CD14-positive monocyte (primary cell): ENCODE measurements around the gene SMIM24. TPM values are rescaled to one million over a fixed set of nuclear protein-coding genes. Genes with fewer than 3 reads are reported as not detected.

Experiments used
- DNase-seq, 3 donors: peaks; one replicate each; pipeline ENCODE4 v3.0.0-alpha.2; 2011 to 2022
- H2AFZ ChIP-seq: 2 replicates; pipeline ENCODE4 v1.6.0; 2012; ENCODE audit warnings: mild to moderate bottlenecking, low read depth, low read length, inconsistent platforms; ENCODE audit not compliant: insufficient read depth, poor library complexity, severe bottlenecking
- H3K27ac ChIP-seq, 2 donors: 1 replicate in 1 of 2; 2 replicates in 1 of 2; pipeline ENCODE4 v1.5.1; 2012 to 2013; ENCODE audit warnings: low read length in 2 of 2, control low read depth in 1 of 2, inconsistent platforms in 1 of 2, low read depth in 1 of 2, mild to moderate bottlenecking in 1 of 2
- H3K27me3 ChIP-seq, 2 donors: one replicate each; pipeline versions ENCODE4 v1.6.0 to v1.6.1; 2011 to 2013; ENCODE audit warnings: low read length in 2 of 2; ENCODE audit not compliant: control insufficient read depth in 2 of 2, insufficient read depth in 2 of 2
- H3K36me3 ChIP-seq, 2 donors: replicated peaks in 1 of 2; 1 replicate in 1 of 2; 2 replicates in 1 of 2; pipeline versions ENCODE4 v1.5.1 to v1.6.1; 2012 to 2013; ENCODE audit warnings: low read length in 2 of 2, control low read depth in 1 of 2, inconsistent platforms in 1 of 2, mild to moderate bottlenecking in 1 of 2; ENCODE audit not compliant: insufficient read depth in 2 of 2, control insufficient read depth in 1 of 2
- H3K4me1 ChIP-seq, 2 donors: 1 replicate in 1 of 2; 2 replicates in 1 of 2; pipeline versions ENCODE4 v1.5.1 to v1.6.1; 2012 to 2013; ENCODE audit warnings: low read length in 2 of 2, control low read depth in 1 of 2, inconsistent platforms in 1 of 2, mild to moderate bottlenecking in 1 of 2, moderate library complexity in 1 of 2; ENCODE audit not compliant: insufficient read depth in 2 of 2, control insufficient read depth in 1 of 2
- H3K4me2 ChIP-seq: replicated peaks from 2 replicates; pipeline ENCODE3; 2012; ENCODE audit warnings: low read length, moderate library complexity, mild to moderate bottlenecking; ENCODE audit not compliant: poor library complexity, severe bottlenecking; ENCODE audit errors: extremely low read depth
- H3K4me3 ChIP-seq, 3 experiments: fragments of 200-600 bp in 1 of 3; sonication (generic) in 1 of 3; replicated peaks in 1 of 3; 1 replicate in 2 of 3; 2 replicates in 1 of 3; pipeline ENCODE4 v1.5.1; 2011 to 2013; ENCODE audit warnings: low read length in 3 of 3, mild to moderate bottlenecking in 3 of 3, control low read depth in 2 of 3, low read depth in 2 of 3, inconsistent platforms in 1 of 3, moderate library complexity in 1 of 3
- H3K79me2 ChIP-seq: 2 replicates; pipeline ENCODE4 v1.6.0; 2012; ENCODE audit warnings: mild to moderate bottlenecking, control low read depth, inconsistent platforms, low read length, moderate library complexity; ENCODE audit not compliant: insufficient read depth
- H3K9ac ChIP-seq: 2 replicates; pipeline ENCODE4 v1.6.0; 2017; ENCODE audit warnings: low read length, mild to moderate bottlenecking; ENCODE audit not compliant: insufficient read depth, poor library complexity, severe bottlenecking
- H3K9me3 ChIP-seq, 2 donors: replicated peaks in 1 of 2; 1 replicate in 1 of 2; 2 replicates in 1 of 2; pipeline versions ENCODE4 v1.5.1 to v1.6.1; 2012 to 2013; ENCODE audit warnings: low read length in 2 of 2, control low read depth in 1 of 2; ENCODE audit not compliant: control insufficient read depth in 1 of 2, insufficient read depth in 1 of 2
- H4K20me1 ChIP-seq: 2 replicates; pipeline ENCODE4 v1.6.0; 2012; ENCODE audit warnings: mild to moderate bottlenecking, low read length, control low read depth, moderate library complexity; ENCODE audit not compliant: insufficient read depth
- H3K27ac Mint-ChIP-seq, 7 donors: one replicate each; pipeline ENCODE4 v1.8.0; 2020; ENCODE audit warnings: mild to moderate bottlenecking in 7 of 7, mixed read lengths in 7 of 7, moderate library complexity in 6 of 7, inconsistent platforms in 2 of 7
- H3K27me3 Mint-ChIP-seq, 3 donors: one replicate each; pipeline ENCODE4 v1.8.0; 2021 to 2022; ENCODE audit warnings: low read depth in 3 of 3, mild to moderate bottlenecking in 3 of 3, mixed read lengths in 3 of 3, moderate library complexity in 3 of 3, inconsistent platforms in 1 of 3
- H3K36me3 Mint-ChIP-seq, 2 donors: one replicate each; pipeline ENCODE4 v1.8.0; 2020; ENCODE audit warnings: mixed read lengths in 2 of 2, inconsistent platforms in 1 of 2, mild to moderate bottlenecking in 1 of 2
- H3K4me1 Mint-ChIP-seq: one replicate; pipeline ENCODE4 v1.8.0; 2020; ENCODE audit warnings: mild to moderate bottlenecking, mixed read lengths
- H3K4me3 Mint-ChIP-seq, 2 donors: one replicate each; pipeline ENCODE4 v1.8.0; 2020; ENCODE audit warnings: mild to moderate bottlenecking in 2 of 2, mixed read lengths in 2 of 2, moderate library complexity in 1 of 2
- H3K9me3 Mint-ChIP-seq, 7 donors: one replicate each; pipeline ENCODE4 v1.8.0; 2020 to 2022; ENCODE audit warnings: mixed read lengths in 7 of 7, mild to moderate bottlenecking in 6 of 7, moderate library complexity in 6 of 7, inconsistent platforms in 2 of 7
- CTCF ChIP-seq: fragments of 200-600 bp; IDR thresholded peaks from one replicate; pipeline ENCODE4 v1.8.0; 2022; ENCODE audit warnings: antibody characterized with exemption, mild to moderate bottlenecking
- WGBS: methylation state at CpG from one replicate; pipeline ENCODE4 v1.1.5; 2013; ENCODE audit warnings: missing lambda C conversion rate; ENCODE audit not compliant: insufficient coverage; 5-methylcytosine and 5-hydroxymethylcytosine counted together
- intact Hi-C, 2 donors: fragments of 100-400 bp; cut with micrococcal nuclease; formaldehyde crosslinking; loops; one replicate each; pipeline versions ENCODE4 v1.15.0 to v1.15.1; 2023
- polyA plus RNA-seq, 3 donors: library from polyadenylated mRNA; depleted of rRNA in 1 of 3; unstranded in 2 of 3; stranded (reverse) in 1 of 3; fragments of 300-500 nt in 2 of 3; fragments of >200 nt in 1 of 3; fragmentation: Illumina TruSeq in 2 of 3; gene quantifications; 1 replicate in 2 of 3; 2 replicates in 1 of 3; pipeline ENCODE4 v1.2.3, GENCODE V29; 2012 to 2021

SMIM24 gene
- polyA plus RNA-seq, 3 donors = 0.30 TPM; not detected in 2

GRCh38 chr19:3510727-3511126, 30.4 kb upstream of the SMIM24 start:
- H3K9me3 ChIP-seq = no peaks in the 10 kb centered on the region
- WGBS = 96% methylated on average over 21 of the region's 22 CpGs
- Mint-ChIP-seq H3K27me3 (peaks cover 0 to 3% (median 2%) of the 10 kb centered on the region in 3 donors), H3K9me3 (peaks cover 0 to 3% (median 0%) of the 10 kb centered on the region in 7 donors), H3K27ac (peak overlapping the region in 1 of 7 donors; percentile 49), H3K36me3 (peaks cover 29 to 48% of the 10 kb centered on the region in 2 donors), H3K4me1 (peaks cover 29% of the 10 kb centered on the region), H3K4me3 (no peak overlapping the region)
- H3K79me2 ChIP-seq = peaks cover 96% of the 10 kb centered on the region
- H3K36me3 ChIP-seq = peaks cover 33 to 34% of the 10 kb centered on the region in 2 donors
- H3K27ac ChIP-seq = no peak overlapping the region
- no peak overlapping the region for H3K4me2 ChIP-seq
- H3K27me3 ChIP-seq = no peaks in the 10 kb centered on the region
- no peak for DNase-seq
- H3K4me1 ChIP-seq = peaks cover 8 to 14% of the 10 kb centered on the region in 2 donors
- H2AFZ ChIP-seq = no peak overlapping the region
- no peak overlapping the region for H3K4me3 ChIP-seq
- no peak for TF ChIP-seq CTCF
- intact Hi-C loops = no loop called here
- no peak overlapping the region for H3K9ac ChIP-seq
- peaks cover 74% of the 10 kb centered on the region for H4K20me1 ChIP-seq

- H3K27me3 Mint-ChIP-seq = peaks cover 0 to 3% (median 2%) of the 10 kb centered on the region in 3 donors
- Histone ChIP-seq H3K79me2 (peaks cover 84% of the 10 kb centered on the region), H3K4me2 (no peak overlapping the region), H3K27me3 (no peaks in the 10 kb centered on the region), H3K9ac (no peak overlapping the region), H2AFZ (no peak overlapping the region), H3K4me1 (peaks cover 19 to 23% of the 10 kb centered on the region in 2 donors), H3K9me3 (no peaks in the 10 kb centered on the region), H3K36me3 (peaks cover 32 to 34% of the 10 kb centered on the region in 2 donors), H3K4me3 (no peak overlapping the region), H3K27ac (no peak overlapping the region), H4K20me1 (peaks cover 63% of the 10 kb centered on the region)
- H3K9me3 Mint-ChIP-seq = peaks cover 0 to 3% (median 0%) of the 10 kb centered on the region in 7 donors
- WGBS = 91% methylated on average over 12 of the region's 15 CpGs
- peaks cover 40% of the 10 kb centered on the region for H3K4me1 Mint-ChIP-seq
- intact Hi-C loops = loop anchor here (5.0 to 10.0 kb wide), 4 partner anchors 43 to 75 kb away; partner anchors contain the start of genes HMG20B (in 1 of the 2) and MFSD12 (in 1 of the 2)
- peaks cover 26 to 39% of the 10 kb centered on the region in 2 donors for H3K36me3 Mint-ChIP-seq
- DNase-seq = no peak
- peak overlapping the region in 6 of 7 donors; percentile 16 to 55 (median 45) for H3K27ac Mint-ChIP-seq
- no peak overlapping the region for H3K4me3 Mint-ChIP-seq
- no peak for TF ChIP-seq CTCF
Observed at GRCh38 chr19:3509566-3509989, 29.3 kb upstream of the SMIM24 start.
